Ascending aorta (tissue), 2 donors: Measurements from ENCODE around the gene ARID1B. TPM values are rescaled to one million over a fixed set of nuclear protein-coding genes. Genes with fewer than 3 reads are reported as not detected.
A peak's percentile ranks its signal among the peaks of the same experiment; 100 is the strongest.

Experiments
- DNase-seq, 2 donors: peaks; one replicate each; pipeline ENCODE4 v3.0.0-alpha.2; 2019; ENCODE audit warnings: low spot score in 2 of 2
- H3K27ac ChIP-seq, 2 donors: fragments of 200-600 bp; sonication (generic); one replicate each; pipeline ENCODE4 v1.5.1; 2016 to 2017; ENCODE audit warnings: mild to moderate bottlenecking in 1 of 2
- H3K27me3 ChIP-seq: fragments of 200-600 bp; sonication (generic); one replicate; pipeline ENCODE4 v1.5.1; 2017
- H3K36me3 ChIP-seq, 2 donors: fragments of 200-600 bp; sonication (generic); one replicate each; pipeline ENCODE4 v1.5.1; 2016
- H3K4me1 ChIP-seq, 2 donors: fragments of 200-600 bp; sonication (generic); one replicate each; pipeline ENCODE4 v1.5.1; 2016 to 2017; ENCODE audit warnings: mild to moderate bottlenecking in 1 of 2
- H3K4me3 ChIP-seq, 2 donors: fragments of 200-600 bp; sonication (generic); one replicate each; pipeline ENCODE4 v1.5.1; 2016 to 2017; ENCODE audit warnings: mild to moderate bottlenecking in 1 of 2
- H3K9me3 ChIP-seq, 2 donors: fragments of 200-600 bp; sonication (generic); one replicate each; pipeline ENCODE4 v1.5.1; 2016
- CTCF ChIP-seq, 3 experiments: fragments of 200-600 bp in 2 of 3; fragments of 450-650 bp in 1 of 3; sonication (generic) in 2 of 3; IDR thresholded peaks; one replicate each; pipeline ENCODE4 v1.5.1; 2016 to 2019; ENCODE audit warnings: antibody characterized with exemption in 3 of 3, mild to moderate bottlenecking in 1 of 3, moderate library complexity in 1 of 3
- intact Hi-C: fragments of 100-400 bp; cut with DNase I; formaldehyde crosslinking; loops from one replicate; pipeline ENCODE4 v1.15.1; 2023
- total RNA-seq: library from RNA; depleted of rRNA; stranded (reverse); fragments of >200 nt; gene quantifications from one replicate; pipeline ENCODE4 v1.1.0, GENCODE V29; 2016

The ARID1B gene
- 97.9 TPM for total RNA-seq

- Histone ChIP-seq H3K4me3 (peak within 1 kb of the TSS; percentile 76 to 99), H3K27ac (peak within 1 kb of the TSS; percentile 97 to 100), H3K36me3 (no peaks in the 10 kb centered on the region), H3K27me3 (no peaks in the 10 kb centered on the region), H3K4me1 (peaks cover 0 to 26% of the 10 kb centered on the region in 2 donors), H3K9me3 (no peaks in the 10 kb centered on the region)
- TF ChIP-seq CTCF (IDR thresholded peaks at IDR 0.05): no peak
- DNase-seq: peak in 1 of 2 donors; percentile 91
- intact Hi-C loops: loop anchor here (1.0 to 10.0 kb wide), 4 partner anchors 90 to 495 kb away; no protein-coding TSS in a partner anchor
Observed at GRCh38 chr6:156776840-156777576, at the start of gene ARID1B. Gene ARID1B (plus strand): TSS chr6:156777378. CDS start chr6:156777681, 303 bp downstream.

DNA sequence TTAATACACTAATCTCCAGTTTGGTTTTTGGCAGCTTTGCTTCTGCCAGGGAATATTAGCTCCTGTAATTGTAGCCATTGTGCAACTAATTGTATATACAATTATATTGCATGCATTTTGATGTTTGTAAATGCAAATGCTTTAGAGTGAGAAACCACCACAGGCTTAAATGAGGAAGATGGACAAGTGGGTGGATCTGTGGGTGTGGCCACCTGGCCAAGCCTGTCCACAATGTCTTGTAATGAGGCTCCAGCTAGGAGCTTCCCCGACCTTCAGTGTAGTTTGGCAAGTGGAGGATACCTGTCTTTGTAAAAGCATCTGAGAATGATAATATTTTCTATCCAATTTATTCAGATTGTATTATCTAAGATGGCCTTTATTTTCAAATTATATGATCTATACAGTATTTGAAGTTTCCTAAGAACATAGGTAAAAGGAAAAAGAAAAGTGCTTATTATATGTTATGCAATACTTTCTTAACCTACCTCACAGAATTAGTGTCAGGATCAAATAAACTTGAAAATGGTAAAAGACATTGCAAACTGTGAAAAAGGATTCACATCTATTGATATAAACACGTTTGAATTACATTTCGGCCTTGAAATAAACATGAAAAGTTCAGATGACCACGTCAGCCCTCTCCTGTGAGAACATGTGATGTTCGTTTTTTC lies 49.3 kb upstream of the ARID1B start:
- DNase-seq: no peak
- no peaks in the 10 kb centered on the region for H3K36me3 ChIP-seq
- H3K27me3 ChIP-seq: no peaks in the 10 kb centered on the region
- intact Hi-C loops: no loop called here
- no peak for TF ChIP-seq CTCF (IDR thresholded peaks at IDR 0.05)
- H3K4me1 ChIP-seq: no peaks in the 10 kb centered on the region
- H3K4me3 ChIP-seq: no peak overlapping the region
- no peaks in the 10 kb centered on the region for H3K9me3 ChIP-seq
- no peak overlapping the region for H3K27ac ChIP-seq

- H3K4me3 ChIP-seq: no peak overlapping the region
Observed at GRCh38 chr6:156729248-156729647, 47.9 kb upstream of the ARID1B start.

DNA sequence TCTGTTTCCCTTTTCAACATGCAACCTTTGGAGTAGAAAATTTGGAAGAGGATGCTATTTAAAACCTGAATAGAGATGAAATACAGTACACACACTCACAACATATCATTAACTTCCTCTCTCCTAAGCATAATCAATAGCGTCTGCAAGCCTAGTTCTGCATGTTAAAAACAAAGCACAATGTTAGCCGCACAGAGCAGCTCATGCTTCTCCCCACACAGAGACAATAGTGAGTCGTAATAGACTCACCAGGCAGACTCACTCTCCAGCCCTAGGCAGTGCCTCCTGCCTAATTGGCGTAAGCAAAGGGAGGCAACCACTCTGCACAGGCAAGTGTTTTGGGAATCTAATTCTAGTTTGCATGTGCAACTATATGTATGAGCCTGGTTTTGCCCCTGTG lies 45.8 kb upstream of the ARID1B start:
- no peaks in the 10 kb centered on the region for H3K4me1 ChIP-seq
- no peak overlapping the region for H3K27ac ChIP-seq
- H3K4me3 ChIP-seq: no peak overlapping the region
- no peak for TF ChIP-seq CTCF (IDR thresholded peaks at IDR 0.05)
- no peaks in the 10 kb centered on the region for H3K27me3 ChIP-seq
- no peaks in the 10 kb centered on the region for H3K36me3 ChIP-seq
- DNase-seq: no peak
- no peaks in the 10 kb centered on the region for H3K9me3 ChIP-seq
- intact Hi-C loops: no loop called here

More at GRCh38 chr6:156729248-156729647, 47.9 kb upstream of the ARID1B start:
- no peak for TF ChIP-seq CTCF (IDR thresholded peaks at IDR 0.05)
- Histone ChIP-seq H3K36me3 (no peaks in the 10 kb centered on the region), H3K27ac (no peak overlapping the region), H3K9me3 (no peaks in the 10 kb centered on the region), H3K27me3 (no peaks in the 10 kb centered on the region), H3K4me1 (no peaks in the 10 kb centered on the region)
- no peak for DNase-seq
- intact Hi-C loops: no loop called here

DNA sequence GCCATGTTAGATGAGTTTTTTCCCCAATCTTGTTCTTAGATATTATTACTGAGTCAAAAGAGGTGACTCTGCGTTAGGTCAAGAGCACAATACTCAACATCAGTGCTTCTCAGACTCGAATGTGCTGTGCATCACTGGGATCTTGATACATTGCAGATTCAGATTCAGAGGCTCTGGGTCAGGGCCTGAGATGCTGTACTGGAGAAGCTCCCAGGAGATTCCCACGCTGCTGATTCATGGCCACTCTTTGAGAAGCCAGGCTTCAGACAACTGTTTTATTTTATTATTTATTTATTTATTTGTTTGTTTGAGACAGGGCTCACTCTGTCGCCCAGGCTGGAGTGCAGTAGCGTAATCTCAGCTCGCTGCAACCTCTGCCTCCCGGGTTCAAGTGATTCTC lies 41.4 kb upstream of the ARID1B start:
- intact Hi-C loops: no loop called here

More for the DNA sequence above, 41.4 kb upstream of the ARID1B start:
- no peak for DNase-seq
- Histone ChIP-seq H3K27me3 (no peaks in the 10 kb centered on the region), H3K4me1 (no peaks in the 10 kb centered on the region), H3K4me3 (no peak overlapping the region), H3K36me3 (no peaks in the 10 kb centered on the region), H3K9me3 (peaks cover 0 to 5% of the 10 kb centered on the region in 2 donors), H3K27ac (no peak overlapping the region)
- no peak for TF ChIP-seq CTCF (IDR thresholded peaks at IDR 0.05)
